ENCODE results near the gene USP28.
"Not testable (repeated sequence)": the region's sequence is repeated elsewhere in the genome, so short reads cannot be mapped to it uniquely, and the experiment has no call there.

Gene USP28

DNA sequence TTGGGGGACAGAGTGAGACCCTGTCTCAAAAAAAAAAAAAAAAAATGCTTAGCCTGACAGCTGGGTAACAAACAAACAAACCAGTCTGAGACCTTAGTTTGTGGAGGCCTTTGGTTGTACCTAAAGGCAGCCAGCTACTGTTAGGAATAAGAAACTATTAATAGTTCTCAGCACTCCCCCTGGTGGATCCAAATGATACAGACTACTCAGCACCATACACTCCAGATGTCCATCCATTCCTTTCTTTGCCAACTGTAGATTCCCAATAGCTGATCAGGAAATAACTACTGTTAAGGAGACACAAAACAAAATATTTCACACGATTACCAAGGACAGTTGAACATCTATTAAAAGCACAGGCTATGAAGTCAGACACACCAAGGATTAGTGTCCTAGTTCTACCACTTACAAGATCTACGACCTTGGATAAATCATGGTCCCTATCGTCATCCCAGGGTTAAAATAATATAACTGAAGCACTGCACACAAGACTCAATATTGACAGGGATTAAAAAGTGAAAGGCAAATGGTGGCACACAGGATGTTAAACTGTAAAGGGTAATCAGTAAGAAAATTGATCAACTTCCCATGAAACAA lies 78.6 kb downstream of the USP28 start:
- Mint-ChIP-seq H3K9me3 (no peaks in the 10 kb centered on the region), H3K36me3 (ENCODE audit: low read depth) (peaks cover 45% of the 10 kb centered on the region), H3K27ac (no peak overlapping the region), H3K4me1 (no peaks in the 10 kb centered on the region), H3K4me3 (no peak overlapping the region), H3K27me3 (ENCODE audit: low read depth) (no peaks in the 10 kb centered on the region)
- TF ChIP-seq, protein P1, sequence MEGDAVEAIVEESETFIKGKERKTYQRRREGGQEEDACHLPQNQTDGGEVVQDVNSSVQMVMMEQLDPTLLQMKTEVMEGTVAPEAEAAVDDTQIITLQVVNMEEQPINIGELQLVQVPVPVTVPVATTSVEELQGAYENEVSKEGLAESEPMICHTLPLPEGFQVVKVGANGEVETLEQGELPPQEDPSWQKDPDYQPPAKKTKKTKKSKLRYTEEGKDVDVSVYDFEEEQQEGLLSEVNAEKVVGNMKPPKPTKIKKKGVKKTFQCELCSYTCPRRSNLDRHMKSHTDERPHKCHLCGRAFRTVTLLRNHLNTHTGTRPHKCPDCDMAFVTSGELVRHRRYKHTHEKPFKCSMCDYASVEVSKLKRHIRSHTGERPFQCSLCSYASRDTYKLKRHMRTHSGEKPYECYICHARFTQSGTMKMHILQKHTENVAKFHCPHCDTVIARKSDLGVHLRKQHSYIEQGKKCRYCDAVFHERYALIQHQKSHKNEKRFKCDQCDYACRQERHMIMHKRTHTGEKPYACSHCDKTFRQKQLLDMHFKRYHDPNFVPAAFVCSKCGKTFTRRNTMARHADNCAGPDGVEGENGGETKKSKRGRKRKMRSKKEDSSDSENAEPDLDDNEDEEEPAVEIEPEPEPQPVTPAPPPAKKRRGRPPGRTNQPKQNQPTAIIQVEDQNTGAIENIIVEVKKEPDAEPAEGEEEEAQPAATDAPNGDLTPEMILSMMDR (IDR thresholded peaks at IDR 0.05; ENCODE audit: unreplicated experiment in 3 of 3), result peak; percentile 52 to 55 (median 55)

DNA sequence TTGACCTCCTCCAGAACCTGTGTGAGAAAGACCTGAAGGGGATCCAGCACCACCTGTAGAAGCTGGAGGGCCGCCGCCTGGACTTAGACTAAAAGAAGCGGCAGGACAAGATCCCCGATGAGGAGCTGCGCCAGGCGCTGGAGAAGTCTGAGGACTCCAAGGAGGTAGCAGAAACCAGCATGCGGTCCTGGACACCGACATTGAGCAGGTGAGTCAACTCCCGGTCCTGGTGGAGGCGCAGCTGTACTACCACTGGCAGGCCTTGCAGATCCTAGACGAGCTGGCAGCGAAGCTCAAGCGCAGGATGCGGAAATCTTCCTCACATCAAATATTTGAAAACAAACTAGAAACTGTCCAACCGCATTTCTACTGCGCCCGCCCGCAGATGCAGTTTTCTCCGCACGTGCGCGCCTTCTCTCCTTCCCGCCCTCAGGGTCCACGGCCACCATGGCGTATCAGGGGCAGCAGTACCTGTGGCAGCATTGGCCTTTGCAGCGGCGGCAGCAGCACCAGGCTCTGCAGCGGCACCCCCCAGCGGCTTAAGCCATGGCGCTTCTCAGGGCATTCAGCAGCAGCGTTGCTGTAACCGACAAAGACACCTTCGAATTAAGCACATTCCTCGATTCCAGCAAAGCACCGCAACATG lies 85.6 kb downstream of the USP28 start:
- Mint-ChIP-seq H3K9me3 (no peaks in the 10 kb centered on the region), H3K36me3 (ENCODE audit: low read depth) (no peaks in the 10 kb centered on the region), H3K4me1 (no peaks in the 10 kb centered on the region), H3K27ac (no peak overlapping the region), H3K4me3 (no peak overlapping the region), H3K27me3 (ENCODE audit: low read depth) (peaks cover 14% of the 10 kb centered on the region)
- TF ChIP-seq, protein P1 (IDR thresholded peaks at IDR 0.05; ENCODE audit: unreplicated experiment in 3 of 3), result no peak

DNA sequence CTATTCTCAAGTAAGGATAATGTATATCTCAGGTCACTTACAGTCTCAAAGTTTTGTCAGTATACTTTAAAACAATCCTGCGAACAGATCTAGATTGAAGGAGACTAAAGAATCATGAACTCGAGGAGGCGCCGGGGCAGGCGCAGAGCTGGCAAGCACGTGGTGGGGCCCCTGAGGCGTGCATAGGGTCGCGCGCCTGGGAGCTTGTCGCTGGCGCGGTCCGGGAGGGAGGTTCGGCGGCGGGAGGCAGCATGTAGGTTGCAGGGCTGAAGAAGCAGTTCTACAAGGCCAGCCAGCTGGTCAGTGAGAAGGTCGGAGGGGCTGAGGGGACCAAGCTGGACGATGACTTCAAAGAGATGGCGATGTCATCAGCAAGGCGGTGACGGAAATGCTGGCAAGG lies 86.4 kb downstream of the USP28 start:
- peaks cover 17% of the 10 kb centered on the region for H3K27me3 Mint-ChIP-seq (ENCODE audit: low read depth)
- H3K27ac Mint-ChIP-seq; H3K4me3 Mint-ChIP-seq; H3K4me1 Mint-ChIP-seq; H3K36me3 Mint-ChIP-seq (ENCODE audit: low read depth); H3K9me3 Mint-ChIP-seq: not testable (repeated sequence)

DNA sequence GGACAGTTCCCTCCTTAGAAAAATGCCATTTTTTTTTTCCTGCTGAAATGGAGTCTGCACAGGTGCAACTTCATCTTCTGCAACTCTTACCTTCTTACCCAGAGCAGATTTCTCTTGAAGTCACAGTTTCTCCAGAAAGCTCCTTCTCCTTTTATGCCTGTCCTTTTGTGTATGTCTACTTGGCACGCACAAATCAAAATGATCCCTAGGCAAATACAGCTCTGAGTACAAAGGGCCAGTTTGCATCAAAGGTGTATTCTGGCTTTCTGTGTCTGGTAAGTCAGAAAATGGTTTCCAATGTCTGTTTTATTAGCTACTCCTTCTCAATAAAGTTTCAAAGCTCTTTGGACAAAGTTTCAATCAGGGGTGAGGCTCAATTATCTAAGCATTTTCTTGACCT lies 93.2 kb downstream of the USP28 start:
- Mint-ChIP-seq H3K27ac (no peak overlapping the region), H3K9me3 (no peaks in the 10 kb centered on the region), H3K36me3 (ENCODE audit: low read depth) (no peaks in the 10 kb centered on the region), H3K27me3 (ENCODE audit: low read depth) (peaks cover 32% of the 10 kb centered on the region), H3K4me3 (no peak overlapping the region), H3K4me1 (peaks cover 7% of the 10 kb centered on the region)
- TF ChIP-seq, protein P1 (IDR thresholded peaks at IDR 0.05; ENCODE audit: unreplicated experiment in 3 of 3), result no peak

DNA sequence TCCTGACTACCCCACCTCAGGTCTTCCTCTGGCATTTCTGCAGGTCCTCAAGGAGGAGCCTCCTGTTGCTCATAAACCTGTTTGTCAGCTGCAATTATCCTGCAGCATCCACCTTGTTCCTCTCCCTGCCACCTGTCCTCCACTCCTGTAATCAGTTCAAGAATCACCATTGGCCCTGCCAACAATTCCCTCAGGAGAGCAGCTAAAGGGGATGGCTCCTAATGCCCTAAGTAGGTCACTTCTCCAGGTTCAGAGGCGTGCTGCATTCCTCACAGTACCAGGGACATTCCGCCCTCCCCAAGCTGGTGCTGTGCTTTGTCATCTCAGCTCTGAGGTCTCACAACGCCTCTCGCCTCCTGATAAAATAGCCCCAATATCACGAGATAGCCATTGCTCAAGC lies 93.7 kb downstream of the USP28 start:
- no peak overlapping the region for H3K4me3 Mint-ChIP-seq
- H3K4me1 Mint-ChIP-seq, result peaks cover 7% of the 10 kb centered on the region
- TF ChIP-seq, protein P1 (IDR thresholded peaks at IDR 0.05; ENCODE audit: unreplicated experiment in 3 of 3), result no peak
- no peaks in the 10 kb centered on the region for H3K36me3 Mint-ChIP-seq (ENCODE audit: low read depth)
- no peaks in the 10 kb centered on the region for H3K9me3 Mint-ChIP-seq
- peaks cover 34% of the 10 kb centered on the region for H3K27me3 Mint-ChIP-seq (ENCODE audit: low read depth)
- H3K27ac Mint-ChIP-seq, result no peak overlapping the region

DNA sequence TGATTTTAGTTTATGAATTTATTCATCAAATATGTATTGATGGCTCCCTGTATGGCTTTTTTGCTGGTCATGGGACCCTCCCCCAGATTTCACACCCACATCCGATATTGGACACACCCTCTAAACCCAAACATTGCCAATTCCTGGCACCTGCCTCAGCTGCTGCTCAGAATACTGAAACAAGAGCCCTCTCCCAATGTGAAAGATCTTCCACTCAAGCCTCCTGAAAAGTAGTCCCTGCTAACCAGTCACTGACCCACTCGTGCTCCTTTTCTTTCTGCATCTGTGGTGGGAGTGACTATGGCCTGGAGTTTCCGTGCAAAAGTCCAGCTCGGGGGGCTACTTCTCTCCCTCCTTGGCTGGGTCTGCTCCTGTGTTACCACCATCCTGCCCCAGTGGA lies 95.9 kb downstream of the USP28 start, which contains the start of gene CLDN25:
Gene CLDN25 (plus strand): TSS at position 301 of the 400 bp plus-strand sequence. CDS start 0 bp downstream, at position 301.
- peaks cover 38% of the 10 kb centered on the region for H3K27me3 Mint-ChIP-seq (ENCODE audit: low read depth)
- no peaks in the 10 kb centered on the region for H3K9me3 Mint-ChIP-seq
- TF ChIP-seq, protein P1 (IDR thresholded peaks at IDR 0.05; ENCODE audit: unreplicated experiment in 3 of 3), result no peak
- no peak within 1 kb of the TSS for H3K4me3 Mint-ChIP-seq
- H3K4me1 Mint-ChIP-seq, result peaks cover 7% of the 10 kb centered on the region
- H3K27ac Mint-ChIP-seq, result no peak within 1 kb of the TSS
- H3K36me3 Mint-ChIP-seq (ENCODE audit: low read depth), result no peaks in the 10 kb centered on the region
